ENCODE results near the gene TDRD3.

TDRD3 gene

GRCh38 chr13:60603049-60603448 is 206.0 kb downstream of the TDRD3 start:
- no peak for TF ChIP-seq CTCF (IDR thresholded peaks at IDR 0.05; ENCODE audit: low read length)
- no peak for TF ChIP-seq EZH2 (IDR thresholded peaks at IDR 0.05; ENCODE audit: borderline replicate concordance, low read length)

GRCh38 chr13:60604058-60604457 is 207.0 kb downstream of the TDRD3 start:
- H3K36me3 ChIP-seq (ENCODE audit: insufficient read depth, low read length) = no peaks in the 10 kb centered on the region
- H3K9ac ChIP-seq (ENCODE audit: low read length) = no peak overlapping the region
- H3K27me3 ChIP-seq (ENCODE audit: insufficient read depth, low read length) = no peaks in the 10 kb centered on the region
- no peaks in the 10 kb centered on the region for H3K4me1 ChIP-seq (ENCODE audit: insufficient read depth, low read length, severe bottlenecking)
- no peaks in the 10 kb centered on the region for H3K9me3 ChIP-seq (ENCODE audit: low read length)
- H4K20me1 ChIP-seq (ENCODE audit: insufficient read depth, low read length) = no peaks in the 10 kb centered on the region
- TF ChIP-seq CTCF (IDR thresholded peaks at IDR 0.05; ENCODE audit: low read length) (no peak), EZH2 (IDR thresholded peaks at IDR 0.05; ENCODE audit: borderline replicate concordance, low read length) (no peak)
- no peak overlapping the region for H3K27ac ChIP-seq (ENCODE audit: low read depth, low read length, poor library complexity, severe bottlenecking)
- no peak overlapping the region for H3K4me3 ChIP-seq (ENCODE audit: low read depth, low read length, poor library complexity, severe bottlenecking)
- no peaks in the 10 kb centered on the region for H3K79me2 ChIP-seq (ENCODE audit: insufficient read depth, low read length)
- H3K4me2 ChIP-seq (ENCODE audit: low read length) = no peak overlapping the region
- no peaks in the 10 kb centered on the region for H3F3A ChIP-seq (ENCODE audit: insufficient read depth, low read length)
- H3K9me2 ChIP-seq (ENCODE audit: low read depth, low read length) = no peaks in the 10 kb centered on the region
- H2AFZ ChIP-seq (ENCODE audit: low read length) = no peak overlapping the region

More at GRCh38 chr13:60603049-60603448, 206.0 kb downstream of the TDRD3 start:
- no peaks in the 10 kb centered on the region for H4K20me1 ChIP-seq (ENCODE audit: insufficient read depth, low read length)
- no peaks in the 10 kb centered on the region for H3K36me3 ChIP-seq (ENCODE audit: insufficient read depth, low read length)
- H3K4me1 ChIP-seq (ENCODE audit: insufficient read depth, low read length, severe bottlenecking) = no peaks in the 10 kb centered on the region
- no peak overlapping the region for H3K9ac ChIP-seq (ENCODE audit: low read length)
- H3K4me3 ChIP-seq (ENCODE audit: low read depth, low read length, poor library complexity, severe bottlenecking) = no peak overlapping the region
- no peak overlapping the region for H3K27ac ChIP-seq (ENCODE audit: low read depth, low read length, poor library complexity, severe bottlenecking)
- no peaks in the 10 kb centered on the region for H3K79me2 ChIP-seq (ENCODE audit: insufficient read depth, low read length)
- no peaks in the 10 kb centered on the region for H3K27me3 ChIP-seq (ENCODE audit: insufficient read depth, low read length)
- no peaks in the 10 kb centered on the region for H3K9me3 ChIP-seq (ENCODE audit: low read length)
- no peaks in the 10 kb centered on the region for H3F3A ChIP-seq (ENCODE audit: insufficient read depth, low read length)
- H3K9me2 ChIP-seq (ENCODE audit: low read depth, low read length) = no peaks in the 10 kb centered on the region
- H2AFZ ChIP-seq (ENCODE audit: low read length) = no peak overlapping the region
- H3K4me2 ChIP-seq (ENCODE audit: low read length) = no peak overlapping the region

DNA sequence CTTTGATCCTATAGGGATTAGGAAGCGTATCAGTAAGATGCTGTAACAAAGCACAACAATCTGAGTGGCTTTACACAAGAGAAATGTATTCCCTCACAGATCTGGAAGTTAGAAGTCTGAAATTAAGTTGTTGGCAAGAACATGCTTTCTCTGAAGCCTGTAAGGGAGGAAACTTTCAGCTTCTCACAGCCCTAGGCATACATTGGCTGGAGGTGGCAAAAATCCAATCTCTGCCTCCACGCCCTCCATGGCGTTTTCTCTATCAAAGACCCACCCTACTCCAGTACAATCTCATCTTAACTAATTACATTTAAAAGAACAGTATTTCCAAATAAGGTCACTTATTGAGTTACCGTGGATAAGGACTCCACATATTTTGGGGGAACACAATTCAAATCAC is 211.9 kb downstream of the TDRD3 start:
- Histone ChIP-seq H3F3A (ENCODE audit: insufficient read depth, low read length) (no peaks in the 10 kb centered on the region), H4K20me1 (ENCODE audit: insufficient read depth, low read length) (no peaks in the 10 kb centered on the region), H3K79me2 (ENCODE audit: insufficient read depth, low read length) (no peaks in the 10 kb centered on the region), H3K4me3 (ENCODE audit: low read depth, low read length, poor library complexity, severe bottlenecking) (no peak overlapping the region), H3K27ac (ENCODE audit: low read depth, low read length, poor library complexity, severe bottlenecking) (no peak overlapping the region), H3K4me1 (ENCODE audit: insufficient read depth, low read length, severe bottlenecking) (no peaks in the 10 kb centered on the region), H3K27me3 (ENCODE audit: insufficient read depth, low read length) (no peaks in the 10 kb centered on the region), H2AFZ (ENCODE audit: low read length) (no peak overlapping the region), H3K9me3 (ENCODE audit: low read length) (no peaks in the 10 kb centered on the region), H3K36me3 (ENCODE audit: insufficient read depth, low read length) (no peaks in the 10 kb centered on the region), H3K4me2 (ENCODE audit: low read length) (no peak overlapping the region), H3K9me2 (ENCODE audit: low read depth, low read length) (no peaks in the 10 kb centered on the region), H3K9ac (ENCODE audit: low read length) (no peak overlapping the region)
- TF ChIP-seq EZH2 (IDR thresholded peaks at IDR 0.05; ENCODE audit: borderline replicate concordance, low read length) = no peak
- no peak for TF ChIP-seq CTCF (IDR thresholded peaks at IDR 0.05; ENCODE audit: low read length)

Data from OCI-LY1 (cell line).